ENCODE data around the gene LYZL2. TPM values are rescaled to one million over a fixed set of nuclear protein-coding genes. Genes with fewer than 3 reads are reported as not detected.

LYZL2 gene
- total and polyA plus RNA-seq, 9 of the 15 experiments (the other 6 are each of a cell fraction or from before 2014, with no cell fraction given), result not detected

DNA sequence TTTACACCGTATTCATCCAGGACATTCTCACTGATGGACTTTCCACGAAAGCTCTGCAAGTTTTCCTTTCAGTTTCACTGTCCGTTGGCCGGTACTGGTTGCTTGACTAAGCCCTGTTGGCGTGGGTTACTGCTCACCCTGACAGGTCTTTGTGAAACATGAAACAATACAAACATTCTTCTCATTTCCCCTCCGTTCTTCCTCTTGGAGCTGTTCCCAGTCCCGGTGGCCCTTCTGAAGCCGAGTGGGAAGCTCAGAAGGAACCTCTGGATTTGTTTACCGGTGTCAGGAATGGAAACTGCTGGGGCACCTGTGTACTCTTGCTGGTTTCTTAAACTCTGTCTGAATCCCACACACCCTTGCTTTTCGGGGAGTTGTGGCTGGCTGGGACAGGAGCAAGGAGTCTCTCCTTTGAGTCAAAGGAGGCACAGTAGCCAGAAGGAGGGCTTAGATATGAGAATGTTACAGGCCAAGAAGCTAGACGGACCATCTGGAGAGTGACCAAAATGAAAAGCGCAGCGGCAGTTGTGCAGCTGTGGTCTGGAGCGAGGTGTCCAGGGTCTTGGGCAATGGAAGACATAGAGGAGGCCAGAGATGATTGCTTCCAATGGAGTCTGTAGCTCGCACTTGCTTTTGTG is 45.7 kb downstream of the LYZL2 start (continued):
- TF ChIP-seq HIVEP1 (CRISPR knock-in tag; IDR thresholded peaks at IDR 0.05) (no peak), KAT8 (IDR thresholded peaks at IDR 0.05; ENCODE audit: low read depth) (no peak), MXD1 (CRISPR knock-in tag; IDR thresholded peaks at IDR 0.05; ENCODE audit: borderline replicate concordance, poor library complexity, severe bottlenecking) (no peak), ZNF239 (CRISPR knock-in tag; IDR thresholded peaks at IDR 0.05) (no peak), CBX2 (IDR thresholded peaks at IDR 0.05; ENCODE audit: insufficient read depth, low read length, poor library complexity, severe bottlenecking) (no peak), ZNF77 (CRISPR knock-in tag; IDR thresholded peaks at IDR 0.05) (no peak), PRDM10 (IDR thresholded peaks at IDR 0.05; ENCODE audit: partially characterized antibody) (no peak), ZNF354B (CRISPR knock-in tag; IDR thresholded peaks at IDR 0.05) (no peak), JUND (IDR thresholded peaks at IDR 0.05; ENCODE audit: borderline replicate concordance, low read depth, low read length) (no peak), JUND (tag; IDR thresholded peaks at IDR 0.05; ENCODE audit: borderline replicate concordance, low read depth, low read length) (no peak), E2F6 (IDR thresholded peaks at IDR 0.05; ENCODE audit: borderline replicate concordance in 1 of 2, extremely low read depth in 1 of 2, insufficient read depth in 1 of 2, insufficient read length in 1 of 2, low read depth in 1 of 2, low read length in 1 of 2, poor library complexity in 1 of 2, severe bottlenecking in 1 of 2) (no peak), TAF7 (tag; IDR thresholded peaks at IDR 0.05) (peak; percentile 51; the same call in 1 of the 2 replicates), ESRRB (CRISPR knock-in tag; IDR thresholded peaks at IDR 0.05; ENCODE audit: borderline replicate concordance) (no peak), CREB5 (CRISPR knock-in tag; IDR thresholded peaks at IDR 0.05) (no peak), DPF2 (IDR thresholded peaks at IDR 0.05) (no peak), NRF1 (conservative IDR thresholded peaks at IDR 0.05 in 1 of 2, IDR thresholded peaks at IDR 0.05 in 1 of 2) (0 out of 4 replicates have a peak, but pooled peaks of 1 of the 2 experiments have one; percentile 15), DNMT1 (IDR thresholded peaks at IDR 0.05) (no peak), SIN3B (IDR thresholded peaks at IDR 0.05; ENCODE audit: low read depth) (no peak), POLR3G (IDR thresholded peaks at IDR 0.05; ENCODE audit: extremely low read depth, insufficient read length, insufficient replicate concordance) (no peak), ZNF512 (tag; IDR thresholded peaks at IDR 0.05) (no peak)
